ENCODE results near the gene KCNJ5.

KCNJ5 gene

DNA sequence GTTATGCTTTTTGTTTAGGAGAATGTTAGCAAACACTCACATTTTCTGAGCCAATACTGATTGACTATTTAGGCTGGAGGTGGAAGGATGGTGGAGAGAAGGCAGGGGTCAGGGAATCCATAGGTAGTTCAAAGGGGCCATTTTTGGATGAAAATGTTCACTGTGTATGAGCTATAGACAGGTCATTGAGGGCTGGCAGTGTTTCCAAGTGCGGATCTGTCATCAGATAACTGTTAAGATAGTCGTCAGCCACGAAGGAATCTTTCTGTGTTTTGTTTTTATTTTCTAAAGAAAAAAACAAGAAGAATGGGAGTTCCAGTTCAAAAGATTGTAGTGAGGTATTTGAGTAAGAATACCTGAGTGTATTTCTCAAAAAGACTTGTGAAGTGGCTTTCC is 3.1 kb downstream of the KCNJ5 start:
- peaks cover 44% of the 10 kb centered on the region for H3K27me3 ChIP-seq (ENCODE audit: insufficient read depth, poor library complexity, severe bottlenecking)
- no peak overlapping the region for H3K27ac ChIP-seq (replicated peaks)

DNA sequence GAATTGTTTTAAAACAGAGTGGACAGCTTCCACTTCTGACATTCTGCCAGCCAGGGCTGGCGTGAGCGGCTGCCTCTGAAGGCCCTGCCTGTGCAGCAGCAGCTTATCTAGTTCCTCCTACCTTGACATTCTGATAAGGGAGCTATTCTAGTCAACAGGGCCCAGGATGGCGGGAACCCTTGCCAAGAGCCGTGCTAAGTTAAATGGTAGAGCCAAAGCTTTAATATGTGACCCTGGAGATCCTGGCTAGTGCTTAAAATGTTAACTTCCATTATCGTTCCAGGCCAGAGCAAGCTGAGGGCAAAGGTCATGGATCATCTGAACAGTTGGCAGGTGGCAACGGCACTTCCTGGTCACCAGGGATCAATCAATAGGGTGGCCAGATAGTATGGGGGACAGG is 3.5 kb downstream of the KCNJ5 start:
- no peak for DNase-seq (ENCODE audit: low read depth in 1 of 2, low spot score in 1 of 2)
- H3K4me3 ChIP-seq (replicated peaks; ENCODE audit: insufficient read depth, low read length), result no peak overlapping the region
- peaks cover 41% of the 10 kb centered on the region for H3K27me3 ChIP-seq (ENCODE audit: insufficient read depth, poor library complexity, severe bottlenecking)
- TF ChIP-seq GABPA (IDR thresholded peaks at IDR 0.05; ENCODE audit: low read depth), result no peak
- TF ChIP-seq POLR2AphosphoS5 (IDR thresholded peaks at IDR 0.05; ENCODE audit: low read depth), result no peak
- TF ChIP-seq SPI1 (IDR thresholded peaks at IDR 0.05; ENCODE audit: borderline replicate concordance, low read depth), result no peak
- TF ChIP-seq, protein P1, sequence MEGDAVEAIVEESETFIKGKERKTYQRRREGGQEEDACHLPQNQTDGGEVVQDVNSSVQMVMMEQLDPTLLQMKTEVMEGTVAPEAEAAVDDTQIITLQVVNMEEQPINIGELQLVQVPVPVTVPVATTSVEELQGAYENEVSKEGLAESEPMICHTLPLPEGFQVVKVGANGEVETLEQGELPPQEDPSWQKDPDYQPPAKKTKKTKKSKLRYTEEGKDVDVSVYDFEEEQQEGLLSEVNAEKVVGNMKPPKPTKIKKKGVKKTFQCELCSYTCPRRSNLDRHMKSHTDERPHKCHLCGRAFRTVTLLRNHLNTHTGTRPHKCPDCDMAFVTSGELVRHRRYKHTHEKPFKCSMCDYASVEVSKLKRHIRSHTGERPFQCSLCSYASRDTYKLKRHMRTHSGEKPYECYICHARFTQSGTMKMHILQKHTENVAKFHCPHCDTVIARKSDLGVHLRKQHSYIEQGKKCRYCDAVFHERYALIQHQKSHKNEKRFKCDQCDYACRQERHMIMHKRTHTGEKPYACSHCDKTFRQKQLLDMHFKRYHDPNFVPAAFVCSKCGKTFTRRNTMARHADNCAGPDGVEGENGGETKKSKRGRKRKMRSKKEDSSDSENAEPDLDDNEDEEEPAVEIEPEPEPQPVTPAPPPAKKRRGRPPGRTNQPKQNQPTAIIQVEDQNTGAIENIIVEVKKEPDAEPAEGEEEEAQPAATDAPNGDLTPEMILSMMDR (IDR thresholded peaks at IDR 0.05; ENCODE audit: insufficient read depth, low read length), result no peak
- TF ChIP-seq, protein P2, sequence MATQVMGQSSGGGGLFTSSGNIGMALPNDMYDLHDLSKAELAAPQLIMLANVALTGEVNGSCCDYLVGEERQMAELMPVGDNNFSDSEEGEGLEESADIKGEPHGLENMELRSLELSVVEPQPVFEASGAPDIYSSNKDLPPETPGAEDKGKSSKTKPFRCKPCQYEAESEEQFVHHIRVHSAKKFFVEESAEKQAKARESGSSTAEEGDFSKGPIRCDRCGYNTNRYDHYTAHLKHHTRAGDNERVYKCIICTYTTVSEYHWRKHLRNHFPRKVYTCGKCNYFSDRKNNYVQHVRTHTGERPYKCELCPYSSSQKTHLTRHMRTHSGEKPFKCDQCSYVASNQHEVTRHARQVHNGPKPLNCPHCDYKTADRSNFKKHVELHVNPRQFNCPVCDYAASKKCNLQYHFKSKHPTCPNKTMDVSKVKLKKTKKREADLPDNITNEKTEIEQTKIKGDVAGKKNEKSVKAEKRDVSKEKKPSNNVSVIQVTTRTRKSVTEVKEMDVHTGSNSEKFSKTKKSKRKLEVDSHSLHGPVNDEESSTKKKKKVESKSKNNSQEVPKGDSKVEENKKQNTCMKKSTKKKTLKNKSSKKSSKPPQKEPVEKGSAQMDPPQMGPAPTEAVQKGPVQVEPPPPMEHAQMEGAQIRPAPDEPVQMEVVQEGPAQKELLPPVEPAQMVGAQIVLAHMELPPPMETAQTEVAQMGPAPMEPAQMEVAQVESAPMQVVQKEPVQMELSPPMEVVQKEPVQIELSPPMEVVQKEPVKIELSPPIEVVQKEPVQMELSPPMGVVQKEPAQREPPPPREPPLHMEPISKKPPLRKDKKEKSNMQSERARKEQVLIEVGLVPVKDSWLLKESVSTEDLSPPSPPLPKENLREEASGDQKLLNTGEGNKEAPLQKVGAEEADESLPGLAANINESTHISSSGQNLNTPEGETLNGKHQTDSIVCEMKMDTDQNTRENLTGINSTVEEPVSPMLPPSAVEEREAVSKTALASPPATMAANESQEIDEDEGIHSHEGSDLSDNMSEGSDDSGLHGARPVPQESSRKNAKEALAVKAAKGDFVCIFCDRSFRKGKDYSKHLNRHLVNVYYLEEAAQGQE (IDR thresholded peaks at IDR 0.05; ENCODE audit: insufficient replicate concordance, low read depth), result no peak
- no peak overlapping the region for H3K27ac ChIP-seq (replicated peaks)

More for the DNA sequence above, 3.1 kb downstream of the KCNJ5 start:
- no peak overlapping the region for H3K4me3 ChIP-seq (replicated peaks; ENCODE audit: insufficient read depth, low read length)
- no peak for DNase-seq (ENCODE audit: low read depth in 1 of 2, low spot score in 1 of 2)
- TF ChIP-seq POLR2AphosphoS5 (IDR thresholded peaks at IDR 0.05; ENCODE audit: low read depth) (no peak), GABPA (IDR thresholded peaks at IDR 0.05; ENCODE audit: low read depth) (no peak), SPI1 (IDR thresholded peaks at IDR 0.05; ENCODE audit: borderline replicate concordance, low read depth) (no peak)
- TF ChIP-seq, protein P2 (IDR thresholded peaks at IDR 0.05; ENCODE audit: insufficient replicate concordance, low read depth), result no peak
- TF ChIP-seq, protein P1 (IDR thresholded peaks at IDR 0.05; ENCODE audit: insufficient read depth, low read length), result no peak

DNA sequence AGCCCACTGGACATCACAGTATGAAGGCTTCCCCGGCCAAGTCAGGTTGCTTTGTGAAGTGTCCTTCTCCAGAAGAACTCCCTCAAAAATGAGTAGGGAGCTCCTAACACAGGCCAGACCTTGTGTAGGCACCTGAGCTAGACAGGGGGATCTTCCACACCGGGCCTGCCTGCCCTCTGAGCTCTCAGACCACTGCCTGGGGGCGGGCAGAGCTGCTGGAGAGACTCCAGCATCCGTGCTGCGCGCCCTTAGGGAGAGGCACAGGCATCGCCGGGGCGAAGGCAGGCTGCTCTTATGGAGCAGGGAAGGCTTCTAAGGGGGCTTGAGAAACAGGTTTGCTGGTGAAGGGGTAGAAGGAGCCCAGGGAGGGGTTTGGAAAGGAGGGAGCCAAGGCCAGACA is 4.4 kb downstream of the KCNJ5 start:
- no peak overlapping the region for H3K27ac ChIP-seq (replicated peaks)
- no peak for DNase-seq (ENCODE audit: low read depth in 1 of 2, low spot score in 1 of 2)
- H3K4me3 ChIP-seq (replicated peaks; ENCODE audit: insufficient read depth, low read length), result no peak overlapping the region
- H3K27me3 ChIP-seq (ENCODE audit: insufficient read depth, poor library complexity, severe bottlenecking), result peaks cover 33% of the 10 kb centered on the region
- TF ChIP-seq GABPA (IDR thresholded peaks at IDR 0.05; ENCODE audit: low read depth) (no peak), SPI1 (IDR thresholded peaks at IDR 0.05; ENCODE audit: borderline replicate concordance, low read depth) (no peak), POLR2AphosphoS5 (IDR thresholded peaks at IDR 0.05; ENCODE audit: low read depth) (no peak)
- TF ChIP-seq, protein P1 (IDR thresholded peaks at IDR 0.05; ENCODE audit: insufficient read depth, low read length), result no peak
- TF ChIP-seq, protein P2 (IDR thresholded peaks at IDR 0.05; ENCODE audit: insufficient replicate concordance, low read depth), result no peak

Measured in HL-60 (cell line).